ENCODE data around the gene IVD.

Gene IVD

DNA sequence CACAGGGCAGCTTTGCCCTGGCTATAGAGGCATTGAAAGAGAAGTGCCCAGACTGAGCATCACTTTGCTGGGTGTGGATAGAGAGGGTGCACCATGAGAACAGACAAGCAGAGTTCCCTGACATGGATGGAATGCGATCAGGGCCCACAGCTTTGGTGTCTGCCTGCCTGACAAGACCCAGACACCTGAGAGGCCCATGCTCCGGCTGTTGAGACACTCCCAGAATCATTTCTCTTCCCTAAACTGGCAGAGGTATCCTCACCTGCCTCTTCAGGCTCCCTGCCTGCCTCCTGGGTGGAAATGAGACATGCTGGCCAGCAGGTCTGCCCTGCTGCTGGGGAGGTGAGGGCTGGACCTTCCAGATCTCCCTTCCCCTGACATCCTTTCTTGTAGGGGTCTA, 54.8 kb downstream of the IVD start:
- TF ChIP-seq, protein P1, sequence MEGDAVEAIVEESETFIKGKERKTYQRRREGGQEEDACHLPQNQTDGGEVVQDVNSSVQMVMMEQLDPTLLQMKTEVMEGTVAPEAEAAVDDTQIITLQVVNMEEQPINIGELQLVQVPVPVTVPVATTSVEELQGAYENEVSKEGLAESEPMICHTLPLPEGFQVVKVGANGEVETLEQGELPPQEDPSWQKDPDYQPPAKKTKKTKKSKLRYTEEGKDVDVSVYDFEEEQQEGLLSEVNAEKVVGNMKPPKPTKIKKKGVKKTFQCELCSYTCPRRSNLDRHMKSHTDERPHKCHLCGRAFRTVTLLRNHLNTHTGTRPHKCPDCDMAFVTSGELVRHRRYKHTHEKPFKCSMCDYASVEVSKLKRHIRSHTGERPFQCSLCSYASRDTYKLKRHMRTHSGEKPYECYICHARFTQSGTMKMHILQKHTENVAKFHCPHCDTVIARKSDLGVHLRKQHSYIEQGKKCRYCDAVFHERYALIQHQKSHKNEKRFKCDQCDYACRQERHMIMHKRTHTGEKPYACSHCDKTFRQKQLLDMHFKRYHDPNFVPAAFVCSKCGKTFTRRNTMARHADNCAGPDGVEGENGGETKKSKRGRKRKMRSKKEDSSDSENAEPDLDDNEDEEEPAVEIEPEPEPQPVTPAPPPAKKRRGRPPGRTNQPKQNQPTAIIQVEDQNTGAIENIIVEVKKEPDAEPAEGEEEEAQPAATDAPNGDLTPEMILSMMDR (IDR thresholded peaks at IDR 0.05; ENCODE audit: borderline replicate concordance, insufficient read depth, low read depth, low read length), result no peak
- no peak overlapping the region for H3K4me3 ChIP-seq (ENCODE audit: low read depth, low read length)

DNA sequence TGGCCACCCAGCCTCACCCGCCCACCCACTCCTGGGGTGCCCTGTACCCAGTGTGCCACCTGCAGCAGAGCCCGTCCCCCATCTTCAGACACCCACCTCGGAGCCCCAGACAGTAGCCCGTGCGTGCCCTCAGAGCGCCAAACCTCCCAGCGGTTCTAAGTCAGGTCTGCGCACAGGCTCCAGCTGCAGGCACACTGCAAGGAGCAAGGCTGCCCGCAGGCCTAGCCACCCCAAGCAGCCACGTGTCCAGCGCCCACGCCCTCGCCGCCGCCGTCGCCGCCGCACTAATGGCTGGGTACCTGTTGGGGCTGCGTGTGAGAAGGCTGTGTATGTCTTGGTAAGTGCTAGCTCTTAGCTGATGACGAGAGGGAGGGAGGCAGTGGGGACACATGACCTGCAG, 56.4 kb downstream of the IVD start:
- no peak overlapping the region for H3K4me3 ChIP-seq (ENCODE audit: low read depth, low read length)
- TF ChIP-seq, protein P1 (IDR thresholded peaks at IDR 0.05; ENCODE audit: borderline replicate concordance, insufficient read depth, low read depth, low read length), result no peak

DNA sequence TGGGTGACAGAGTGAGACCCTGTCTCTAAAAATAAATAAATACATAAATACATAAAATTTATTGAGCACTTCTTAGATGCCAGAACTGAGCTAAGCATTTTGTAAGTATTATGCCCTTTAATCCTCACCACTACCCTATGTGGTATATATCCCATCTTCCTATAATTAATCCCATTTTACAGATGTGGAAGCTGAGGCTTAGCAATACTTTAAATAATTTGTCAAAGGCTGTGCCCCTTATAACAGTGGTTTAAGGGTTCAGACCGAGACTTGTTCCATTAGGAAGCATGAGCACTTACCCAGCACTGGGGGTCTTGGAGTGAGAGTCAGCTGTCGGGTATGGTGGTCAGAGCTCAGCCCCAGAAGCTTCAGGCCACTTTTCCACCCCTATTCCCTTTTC, 57.7 kb downstream of the IVD start:
- TF ChIP-seq, protein P1 (IDR thresholded peaks at IDR 0.05; ENCODE audit: borderline replicate concordance, insufficient read depth, low read depth, low read length), result no peak
- H3K4me3 ChIP-seq (ENCODE audit: low read depth, low read length), result no peak overlapping the region

DNA sequence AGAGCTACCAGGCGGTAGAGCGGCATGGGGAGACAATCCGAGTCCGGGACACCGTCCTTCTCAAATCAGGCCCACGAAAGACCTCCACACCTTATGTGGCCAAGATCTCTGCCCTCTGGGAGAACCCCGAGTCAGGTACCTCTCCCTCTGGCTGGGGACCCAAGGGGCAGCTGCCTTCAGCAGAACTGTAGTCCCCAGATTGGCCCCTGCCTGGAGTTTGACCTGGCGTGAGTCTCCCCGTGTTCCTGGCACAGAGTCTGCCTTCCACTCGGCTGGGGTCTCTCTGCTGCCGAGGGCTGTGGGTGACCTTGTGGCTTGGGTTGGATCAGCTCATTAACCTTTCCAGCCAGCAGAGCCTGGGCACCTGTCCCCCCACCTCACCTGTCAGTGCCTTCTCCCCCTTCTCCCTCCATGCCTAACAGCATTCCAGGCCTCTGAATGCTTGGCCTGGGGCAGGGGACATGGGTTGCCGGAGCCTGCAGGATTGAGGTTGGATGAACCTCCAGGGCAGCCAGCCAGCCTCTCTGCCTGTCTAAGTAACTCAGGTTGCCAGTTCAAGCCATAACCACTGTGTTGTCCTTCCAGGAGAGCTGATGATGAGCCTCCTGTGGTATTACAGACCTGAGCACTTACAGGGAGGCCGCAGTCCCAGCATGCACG, 58.4 kb downstream of the IVD start:
- no peak overlapping the region for H3K4me3 ChIP-seq (ENCODE audit: low read depth, low read length)
- TF ChIP-seq, protein P1 (IDR thresholded peaks at IDR 0.05; ENCODE audit: borderline replicate concordance, insufficient read depth, low read depth, low read length), result no peak

DNA sequence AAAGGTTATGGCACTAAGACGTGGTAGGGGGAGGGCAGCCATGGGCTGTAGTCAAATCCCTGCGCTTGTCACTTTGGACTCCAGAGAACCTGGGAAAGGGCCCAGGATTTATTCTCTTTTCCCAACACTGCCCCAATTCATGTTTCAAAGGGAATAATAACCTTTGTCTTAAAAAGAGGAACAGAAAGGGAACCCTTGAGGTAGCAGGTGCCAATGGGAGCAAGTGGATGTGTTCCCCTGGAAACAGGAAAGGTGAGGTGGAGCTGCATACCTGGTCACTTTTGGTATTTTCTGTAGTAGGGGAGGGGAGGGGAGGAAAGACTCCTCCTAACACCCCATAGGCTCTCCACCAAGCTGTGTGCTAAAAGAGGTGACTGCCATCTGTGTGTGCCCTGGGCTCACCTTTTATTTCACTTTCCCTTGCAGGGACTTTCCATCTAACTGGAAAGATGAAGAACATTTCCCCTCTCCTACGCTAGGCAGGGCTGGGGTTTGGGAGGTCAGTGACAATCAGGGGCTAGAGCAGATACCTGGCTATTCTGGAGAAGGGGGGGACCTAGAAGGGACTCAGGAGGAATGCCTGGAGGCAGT, 59.1 kb downstream of the IVD start:
- no peak overlapping the region for H3K4me3 ChIP-seq (ENCODE audit: low read depth, low read length)
- TF ChIP-seq, protein P1 (IDR thresholded peaks at IDR 0.05; ENCODE audit: borderline replicate concordance, insufficient read depth, low read depth, low read length), result no peak

DNA sequence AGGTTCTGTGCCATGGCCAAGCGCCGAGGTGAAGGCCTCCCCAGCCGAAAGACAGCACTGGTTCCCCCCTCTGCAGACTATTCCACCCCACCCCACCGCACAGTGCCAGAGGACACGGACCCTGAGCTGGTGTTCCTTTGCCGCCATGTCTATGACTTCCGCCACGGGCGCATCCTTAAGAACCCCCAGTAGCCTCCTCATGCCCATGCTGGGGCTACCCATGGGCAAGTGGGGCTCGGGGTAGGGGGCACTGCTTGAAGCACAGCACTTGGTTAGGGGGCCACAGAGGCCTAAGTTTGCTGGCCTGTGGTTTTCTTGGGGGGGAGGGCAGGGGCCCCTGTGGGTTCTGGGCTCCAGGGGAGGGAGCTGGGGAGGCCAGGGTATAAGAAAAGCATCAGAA, 60.3 kb downstream of the IVD start:
- H3K4me3 ChIP-seq (ENCODE audit: low read depth, low read length), result no peak overlapping the region
- TF ChIP-seq, protein P1 (IDR thresholded peaks at IDR 0.05; ENCODE audit: borderline replicate concordance, insufficient read depth, low read depth, low read length), result no peak
